Left ventricle myocardium inferior (tissue), 1 donor: ENCODE data around the gene SYS1. TPM values are rescaled to one million over a fixed set of nuclear protein-coding genes. Genes with fewer than 3 reads are reported as not detected.

Source experiments
- DNase-seq: peaks from one replicate; pipeline ENCODE4 v3.0.0-alpha.2; 2020
- H3K27ac ChIP-seq: fragments of 200-600 bp; replicated peaks from 2 replicates; pipeline ENCODE4 v1.8.0; 2021
- H3K27me3 ChIP-seq: fragments of 200-600 bp; 2 replicates; pipeline ENCODE4 v1.8.0; 2021; ENCODE audit warnings: low read depth
- H3K36me3 ChIP-seq: fragments of 200-600 bp; 2 replicates; pipeline ENCODE4 v1.8.0; 2021
- H3K4me1 ChIP-seq: fragments of 200-600 bp; 2 replicates; pipeline ENCODE4 v1.8.0; 2021
- H3K4me3 ChIP-seq: fragments of 200-600 bp; 2 replicates; pipeline ENCODE4 v1.8.0; 2021; ENCODE audit warnings: mild to moderate bottlenecking, moderate library complexity
- H3K9me3 ChIP-seq: fragments of 200-600 bp; replicated peaks from 2 replicates; pipeline ENCODE4 v1.8.0; 2021
- intact Hi-C: fragments of 100-400 bp; cut with micrococcal nuclease; formaldehyde crosslinking; loops from one replicate; pipeline ENCODE4 v1.11.0; 2022
- total RNA-seq: library from RNA; stranded (reverse); fragmentation: NEBNext Ultra II Directional; extraction: Animal tissue kit (Norgen Biotek cat#: 25700); gene quantifications from one replicate; pipeline ENCODE4 v1.2.1, GENCODE V29; 2021
- TF ChIP-seq, protein P1 (sequence below): fragments of 200-600 bp; IDR thresholded peaks from 2 replicates; pipeline ENCODE4 v1.8.0; 2021; ENCODE audit warnings: antibody characterized with exemption, mild to moderate bottlenecking, borderline replicate concordance
- donor health status: DM: no; HTN: yes; CAD: no; lungs with severe emphysema.

SYS1 gene
- total RNA-seq, 1 donor from 2014 or later = 20.8 TPM

DNA sequence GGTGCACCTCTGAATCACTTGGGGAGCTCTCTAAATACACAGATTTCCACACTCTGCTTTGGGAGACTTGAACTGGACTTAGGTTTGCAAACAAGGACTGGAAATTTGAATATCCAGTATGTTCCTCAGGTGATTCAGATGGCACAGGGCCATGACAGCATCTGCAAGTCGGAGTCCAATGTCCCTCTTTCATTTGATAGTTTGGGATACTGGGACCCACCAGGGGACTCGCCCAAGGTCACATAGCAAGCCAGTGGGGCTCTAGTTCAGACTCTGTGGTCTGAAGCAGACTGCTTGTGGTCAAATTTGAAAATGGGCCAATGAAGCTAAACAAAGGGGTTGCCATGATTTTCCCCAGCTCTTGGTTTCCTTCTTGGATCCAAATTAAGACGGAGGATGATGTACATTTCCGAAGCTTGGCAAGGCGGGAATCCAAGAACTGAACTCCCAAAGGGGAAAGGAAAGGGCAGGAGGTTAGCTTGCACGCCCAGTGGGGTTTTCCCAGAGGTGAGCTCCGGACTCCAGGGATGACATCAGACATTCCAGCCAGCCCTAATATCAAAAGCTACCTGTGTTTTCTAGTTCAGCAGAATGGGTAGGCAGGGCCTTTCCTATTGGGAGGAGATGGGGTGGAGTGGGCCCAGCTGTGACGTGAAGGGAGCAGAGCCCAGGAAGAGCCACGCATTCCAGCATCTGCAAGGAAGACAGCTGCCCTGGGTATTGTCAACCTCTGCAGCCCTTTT is 3.4 kb upstream of the SYS1 start:
- H3K36me3 ChIP-seq = no peaks in the 10 kb centered on the region
- no peak overlapping the region for H3K4me3 ChIP-seq
- TF ChIP-seq, protein P1, sequence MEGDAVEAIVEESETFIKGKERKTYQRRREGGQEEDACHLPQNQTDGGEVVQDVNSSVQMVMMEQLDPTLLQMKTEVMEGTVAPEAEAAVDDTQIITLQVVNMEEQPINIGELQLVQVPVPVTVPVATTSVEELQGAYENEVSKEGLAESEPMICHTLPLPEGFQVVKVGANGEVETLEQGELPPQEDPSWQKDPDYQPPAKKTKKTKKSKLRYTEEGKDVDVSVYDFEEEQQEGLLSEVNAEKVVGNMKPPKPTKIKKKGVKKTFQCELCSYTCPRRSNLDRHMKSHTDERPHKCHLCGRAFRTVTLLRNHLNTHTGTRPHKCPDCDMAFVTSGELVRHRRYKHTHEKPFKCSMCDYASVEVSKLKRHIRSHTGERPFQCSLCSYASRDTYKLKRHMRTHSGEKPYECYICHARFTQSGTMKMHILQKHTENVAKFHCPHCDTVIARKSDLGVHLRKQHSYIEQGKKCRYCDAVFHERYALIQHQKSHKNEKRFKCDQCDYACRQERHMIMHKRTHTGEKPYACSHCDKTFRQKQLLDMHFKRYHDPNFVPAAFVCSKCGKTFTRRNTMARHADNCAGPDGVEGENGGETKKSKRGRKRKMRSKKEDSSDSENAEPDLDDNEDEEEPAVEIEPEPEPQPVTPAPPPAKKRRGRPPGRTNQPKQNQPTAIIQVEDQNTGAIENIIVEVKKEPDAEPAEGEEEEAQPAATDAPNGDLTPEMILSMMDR = no peak
- peak overlapping the region; percentile 93 for H3K27ac ChIP-seq
- peaks cover 68% of the 10 kb centered on the region for H3K4me1 ChIP-seq
- no peak for DNase-seq
- no peaks in the 10 kb centered on the region for H3K27me3 ChIP-seq
- intact Hi-C loops = no loop called here
- no peaks in the 10 kb centered on the region for H3K9me3 ChIP-seq

DNA sequence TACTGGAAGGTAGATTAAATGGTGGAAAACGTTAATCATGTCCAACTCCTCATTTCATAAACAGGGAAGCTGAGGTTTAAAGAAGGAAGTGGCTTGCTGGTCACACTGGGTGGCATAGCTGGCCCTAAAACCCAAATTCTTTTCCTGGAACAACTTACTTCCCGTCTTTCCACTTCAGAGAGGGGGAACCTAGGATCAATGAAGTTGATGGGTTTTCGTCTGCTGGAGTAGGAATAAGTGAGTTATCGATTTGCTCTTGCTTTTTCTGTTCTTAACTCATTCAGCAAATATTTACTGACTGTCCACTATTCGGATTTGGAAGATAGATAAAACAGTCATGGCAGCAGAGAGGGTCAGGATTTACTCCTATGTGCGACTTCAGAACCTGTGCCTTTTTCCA is 1.2 kb upstream of the SYS1 start:
- TF ChIP-seq, protein P1 = no peak
- H3K36me3 ChIP-seq = peaks cover 18% of the 10 kb centered on the region
- intact Hi-C loops = no loop called here
- peaks cover 64% of the 10 kb centered on the region for H3K4me1 ChIP-seq
- DNase-seq = no peak
- H3K9me3 ChIP-seq = no peaks in the 10 kb centered on the region
- H3K27me3 ChIP-seq = no peaks in the 10 kb centered on the region
- H3K4me3 ChIP-seq = no peak overlapping the region
- H3K27ac ChIP-seq = peak overlapping the region; percentile 95

DNA sequence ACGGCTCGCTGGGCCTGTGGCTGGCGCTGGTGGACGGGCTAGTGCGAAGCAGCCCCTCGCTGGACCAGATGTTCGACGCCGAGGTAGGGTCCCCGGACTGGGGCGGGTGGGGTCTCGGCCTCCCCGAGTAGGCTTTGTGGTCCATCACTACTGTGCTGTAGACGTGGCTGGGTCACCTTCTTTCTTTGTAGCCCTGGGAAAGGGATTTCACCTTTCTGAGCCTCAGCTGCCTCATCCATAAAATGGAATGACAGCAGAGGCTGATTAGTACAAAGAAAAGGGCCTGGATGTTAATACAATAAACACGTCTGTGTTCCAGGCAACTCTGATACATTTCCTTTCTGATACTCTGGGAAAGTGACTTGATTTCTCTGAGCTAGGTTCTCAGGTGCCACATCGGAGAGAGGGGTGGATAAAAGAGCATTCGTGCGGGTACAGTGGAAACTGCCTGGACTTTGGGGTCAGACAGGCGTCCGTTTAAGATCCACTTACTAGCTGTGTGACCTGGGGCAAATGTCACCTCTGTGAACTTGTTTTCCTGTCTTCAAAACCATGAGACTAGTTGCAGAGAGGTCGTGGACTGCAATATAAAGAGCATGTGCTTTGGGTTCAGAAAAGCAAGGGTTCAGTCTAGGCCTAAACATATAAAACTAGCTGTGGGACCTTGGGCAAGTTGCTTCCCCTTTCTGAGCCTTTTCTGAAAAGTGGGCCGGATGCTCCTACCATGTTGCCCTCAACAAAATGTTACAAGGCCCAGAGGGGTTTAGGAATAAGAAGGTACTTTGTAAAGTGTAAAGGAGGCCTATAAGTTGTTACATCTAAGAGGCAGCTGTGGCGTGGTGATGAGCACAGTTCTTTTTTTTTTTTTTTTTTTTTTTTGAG is 896 bp downstream of the SYS1 start:
- intact Hi-C loops = no loop called here
- Histone ChIP-seq H3K4me1 (peaks cover 49% of the 10 kb centered on the region), H3K9me3 (no peaks in the 10 kb centered on the region), H3K27me3 (no peaks in the 10 kb centered on the region), H3K36me3 (peaks cover 38% of the 10 kb centered on the region), H3K4me3 (peak overlapping the region; percentile 79), H3K27ac (peak overlapping the region; percentile 95)
- TF ChIP-seq, protein P1 = no peak
- DNase-seq = no peak

DNA sequence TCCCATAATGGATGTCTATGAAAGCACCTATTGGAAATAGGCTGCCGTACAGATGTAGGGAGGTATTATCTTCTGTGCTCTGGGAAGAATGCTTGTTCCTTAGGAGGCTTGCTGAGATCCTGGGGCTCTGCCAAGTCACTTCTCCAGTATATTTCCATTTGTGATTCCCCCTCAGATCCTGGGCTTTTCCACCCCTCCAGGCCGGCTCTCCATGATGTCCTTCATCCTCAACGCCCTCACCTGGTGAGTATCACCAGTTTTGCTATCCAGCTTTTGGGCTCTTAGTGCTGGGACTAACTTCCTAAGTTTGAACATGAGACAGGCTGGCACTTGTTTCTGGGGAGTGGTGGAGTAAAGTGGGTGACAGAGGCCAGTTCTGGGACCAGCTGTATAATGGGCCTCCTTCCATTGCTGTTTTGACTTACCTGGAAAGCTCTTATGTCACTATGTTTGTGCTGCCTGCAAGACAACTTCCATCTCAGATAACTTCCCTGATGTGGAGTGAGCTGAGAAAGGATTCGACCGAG is 2.6 kb downstream of the SYS1 start:
- TF ChIP-seq, protein P1 = no peak
- Histone ChIP-seq H3K4me3 (no peak overlapping the region), H3K36me3 (peaks cover 38% of the 10 kb centered on the region), H3K27me3 (no peaks in the 10 kb centered on the region), H3K4me1 (peaks cover 35% of the 10 kb centered on the region), H3K9me3 (no peaks in the 10 kb centered on the region), H3K27ac (no peak overlapping the region)
- DNase-seq = no peak
- intact Hi-C loops = no loop called here

DNA sequence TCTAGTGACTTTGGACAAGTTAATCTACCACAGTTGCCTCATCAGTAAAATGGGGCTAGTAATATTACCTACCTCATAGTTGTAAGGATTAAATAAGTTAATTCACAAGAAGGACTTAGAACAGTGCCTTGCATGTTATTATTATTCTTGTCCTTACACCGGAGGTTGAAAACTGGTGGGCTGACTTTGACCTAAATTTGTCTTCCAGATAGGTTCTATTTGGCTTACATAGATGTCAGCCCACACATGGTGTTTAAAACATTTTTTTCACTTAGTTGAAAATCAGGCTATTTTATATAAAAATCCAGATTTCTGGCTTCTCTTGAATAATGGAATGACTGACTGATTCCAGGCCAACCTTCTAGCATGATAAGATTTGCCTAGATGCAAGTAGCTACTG is 3.2 kb downstream of the SYS1 start:
- intact Hi-C loops = no loop called here
- Histone ChIP-seq H3K9me3 (no peaks in the 10 kb centered on the region), H3K4me3 (no peak overlapping the region), H3K27me3 (no peaks in the 10 kb centered on the region), H3K27ac (no peak overlapping the region), H3K4me1 (peaks cover 35% of the 10 kb centered on the region), H3K36me3 (peaks cover 38% of the 10 kb centered on the region)
- TF ChIP-seq, protein P1 = no peak
- no peak for DNase-seq
